ENCODE results near the gene CRTC1.
"Not testable (repeated sequence)": the region's sequence is repeated elsewhere in the genome, so short reads cannot be mapped to it uniquely, and the experiment has no call there.

The CRTC1 gene

GRCh38 chr19:18730885-18731513 lies 47.5 kb downstream of the CRTC1 start:
- no peak for DNase-seq (ENCODE audit: low read depth)

- no peak for DNase-seq (ENCODE audit: low read depth)
Measured at GRCh38 chr19:18731562-18732008, 48.1 kb downstream of the CRTC1 start.

GRCh38 chr19:18733196-18733647 lies 49.7 kb downstream of the CRTC1 start:
- no peak for DNase-seq (ENCODE audit: low read depth)

GRCh38 chr19:18733762-18734332 lies 50.4 kb downstream of the CRTC1 start:
- not testable (repeated sequence) for DNase-seq (ENCODE audit: low read depth)

- no peak for DNase-seq (ENCODE audit: low read depth)
Measured at GRCh38 chr19:18735324-18735723, 51.8 kb downstream of the CRTC1 start.

- no peak for DNase-seq (ENCODE audit: low read depth)
Measured at GRCh38 chr19:18735752-18736151, 52.3 kb downstream of the CRTC1 start.

- no peak for DNase-seq (ENCODE audit: low read depth)
Measured at GRCh38 chr19:18736415-18737336, 53.2 kb downstream of the CRTC1 start.

- DNase-seq (ENCODE audit: low read depth) = no peak
Measured at GRCh38 chr19:18737337-18737953, 54.0 kb downstream of the CRTC1 start.

GRCh38 chr19:18737954-18738351 lies 54.5 kb downstream of the CRTC1 start:
- DNase-seq (ENCODE audit: low read depth) = no peak

- no peak for DNase-seq (ENCODE audit: low read depth)
Measured at GRCh38 chr19:18738961-18739690, 55.6 kb downstream of the CRTC1 start.

GRCh38 chr19:18741124-18742121 lies 57.9 kb downstream of the CRTC1 start:
- no peak for DNase-seq (ENCODE audit: low read depth)

GRCh38 chr19:18742324-18742723 lies 58.8 kb downstream of the CRTC1 start:
- DNase-seq (ENCODE audit: low read depth) = no peak

GRCh38 chr19:18742838-18743783 lies 59.6 kb downstream of the CRTC1 start:
- DNase-seq (ENCODE audit: low read depth) = no peak

- DNase-seq (ENCODE audit: low read depth) = no peak
Measured at GRCh38 chr19:18743784-18744418, 60.4 kb downstream of the CRTC1 start.

GRCh38 chr19:18745012-18745735 lies 61.7 kb downstream of the CRTC1 start:
- no peak for DNase-seq (ENCODE audit: low read depth)

GRCh38 chr19:18745931-18746330 lies 62.5 kb downstream of the CRTC1 start:
- DNase-seq (ENCODE audit: low read depth) = no peak

GRCh38 chr19:18746401-18747325 lies 63.2 kb downstream of the CRTC1 start:
- no peak for DNase-seq (ENCODE audit: low read depth)
